ENCODE data around the gene ZNF8. TPM values are rescaled to one million over a fixed set of nuclear protein-coding genes. Genes with fewer than 3 reads are reported as not detected.

The ZNF8 gene
- total RNA-seq, 1 experiment from 2014 or later = 2.9 TPM

DNA sequence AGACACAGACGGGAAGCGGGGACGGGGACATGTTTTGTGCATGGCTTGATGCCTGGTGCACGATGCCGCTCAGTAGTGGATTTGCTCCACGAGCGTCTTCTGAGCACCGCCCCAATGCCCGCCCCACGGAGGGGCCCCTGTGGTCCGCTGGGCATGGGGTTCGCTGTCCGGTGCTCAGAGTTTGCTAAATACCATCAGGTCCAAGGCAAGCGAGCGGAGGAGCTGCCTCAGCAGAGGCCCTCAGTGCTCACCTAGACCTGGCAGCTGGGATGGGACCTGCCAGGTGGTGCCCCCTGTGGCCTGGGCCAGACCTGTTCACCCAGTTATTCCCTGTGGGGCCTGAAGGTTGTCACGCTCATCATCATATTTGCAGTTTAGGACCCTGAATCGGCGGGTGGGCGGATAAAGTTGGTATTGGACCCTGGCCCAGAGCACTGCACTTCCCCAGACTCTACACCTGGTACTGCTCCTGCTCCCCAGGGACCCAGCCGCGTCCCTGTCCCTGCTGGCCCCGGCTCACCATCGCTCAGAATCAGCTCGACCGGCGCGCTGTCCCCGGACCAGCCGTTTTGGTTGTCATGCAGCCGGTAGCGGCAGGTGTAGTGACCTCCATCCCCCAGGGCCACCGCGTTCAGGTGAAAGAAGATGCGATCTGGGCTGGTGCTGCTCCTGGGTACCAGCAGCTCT is 72.3 kb downstream of the ZNF8 start:
- DNase-seq (ENCODE audit: low read depth, low spot score) = no peak
- in situ Hi-C loops (cut with HindIII; ENCODE audit: low pct_unique_long_range_greater_than_20kb, low sequenced_read_pairs) = no loop called here

DNA sequence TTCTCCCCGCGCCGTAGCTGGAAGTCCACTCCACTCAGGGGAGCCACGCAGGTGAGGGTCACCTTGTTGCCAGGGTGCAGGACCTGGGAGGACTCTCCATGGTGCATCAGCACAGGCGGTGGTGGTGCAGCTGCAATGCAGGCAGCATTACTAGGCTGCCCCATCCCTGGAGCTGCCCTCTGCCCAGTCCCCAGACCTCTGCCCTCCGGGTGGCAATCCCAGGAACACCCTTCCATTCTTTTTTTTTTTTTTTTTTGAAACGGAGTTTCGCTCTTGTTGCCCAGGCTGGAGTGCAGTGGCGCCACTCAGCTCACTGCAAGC is 72.8 kb downstream of the ZNF8 start:
- in situ Hi-C loops (cut with HindIII; ENCODE audit: low pct_unique_long_range_greater_than_20kb, low sequenced_read_pairs) = no loop called here
- DNase-seq (ENCODE audit: low read depth, low spot score) = no peak

DNA sequence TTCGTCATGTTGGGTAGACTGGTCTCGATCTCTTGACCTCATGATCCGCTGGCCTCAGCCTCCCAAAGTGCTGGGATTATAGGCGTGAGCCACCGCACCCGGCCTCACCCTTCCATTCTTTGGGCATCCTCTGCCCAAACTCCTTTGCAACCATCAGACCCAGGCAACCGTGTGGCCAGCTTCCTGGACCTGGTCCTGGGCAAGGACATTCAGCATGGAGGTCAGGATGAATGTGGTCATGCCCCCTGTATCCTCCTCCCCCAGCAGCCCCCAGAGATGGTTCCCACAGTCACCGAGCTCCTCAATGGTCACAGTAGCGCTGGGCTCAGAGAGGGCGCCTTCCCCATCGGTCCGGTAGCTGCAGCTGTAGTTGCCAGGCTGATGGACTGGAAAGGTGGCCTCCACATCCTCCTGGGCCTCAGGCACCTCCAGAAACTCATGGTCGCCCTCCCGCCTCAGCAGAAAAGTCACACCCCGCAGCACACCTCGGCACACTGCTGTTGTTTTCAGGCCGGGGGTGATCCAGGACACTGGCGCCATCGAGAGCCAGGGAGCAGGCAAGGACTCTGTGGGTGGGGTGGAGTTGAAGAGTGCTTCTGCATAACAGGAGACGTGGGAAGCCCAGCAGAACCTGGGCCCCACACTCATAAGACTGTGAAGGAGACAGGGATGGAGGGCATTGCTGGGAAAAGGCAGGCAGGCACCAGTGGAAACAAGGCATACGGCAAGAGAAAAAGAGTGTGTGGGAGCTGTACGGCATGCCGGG is 73.4 kb downstream of the ZNF8 start:
- in situ Hi-C loops (cut with HindIII; ENCODE audit: low pct_unique_long_range_greater_than_20kb, low sequenced_read_pairs) = no loop called here
- DNase-seq (ENCODE audit: low read depth, low spot score) = no peak

Small RNA genes lying within 50 kb of the gene (small RNA-seq; reads per million reads assigned to genes)
- gene MIR6806 = 0 reads per million in 2 experiments

Other genes with a start within 250 kb of the ZNF8 start
- gene ZSCAN1, start 244.9 kb upstream of the ZNF8 start, total RNA-seq (2014; rRNA removed; shearing (Covaris generic)) = not detected in 2 replicates
- 0.21 and 0.42 TPM in 2 replicates for gene ZNF135, start 219.7 kb upstream of the ZNF8 start, total RNA-seq (2014; rRNA removed; shearing (Covaris generic))
- gene ZSCAN18, start 180.7 kb upstream of the ZNF8 start, total RNA-seq (2014; rRNA removed; shearing (Covaris generic)) = 2.8 and 3.6 TPM in 2 replicates
- gene ZNF329, start 128.2 kb upstream of the ZNF8 start, total RNA-seq (2014; rRNA removed; shearing (Covaris generic)) = 9.3 and 10.7 TPM in 2 replicates
- gene ZNF274, start 95.9 kb upstream of the ZNF8 start, total RNA-seq (2014; rRNA removed; shearing (Covaris generic)) = 11.9 and 14.3 TPM in 2 replicates
- gene ZNF544, start 50.0 kb upstream of the ZNF8 start, total RNA-seq (2014; rRNA removed; shearing (Covaris generic)) = 7.6 and 8.3 TPM in 2 replicates
- 48.0 and 48.1 TPM in 2 replicates for gene ERVK3-1, start 26.4 kb downstream of the ZNF8 start, total RNA-seq (2014; rRNA removed; shearing (Covaris generic))
- 2.9 and 3.2 TPM in 2 replicates for gene ZSCAN22, start 48.0 kb downstream of the ZNF8 start, total RNA-seq (2014; rRNA removed; shearing (Covaris generic))
- gene A1BG, start 74.5 kb downstream of the ZNF8 start, total RNA-seq (2014; rRNA removed; shearing (Covaris generic)) = 18.7 and 23.4 TPM in 2 replicates
- 0.40 and 1.3 TPM in 2 replicates for gene ZNF497, start 83.8 kb downstream of the ZNF8 start, total RNA-seq (2014; rRNA removed; shearing (Covaris generic))
- gene ZNF837, start 102.1 kb downstream of the ZNF8 start, total RNA-seq (2014; rRNA removed; shearing (Covaris generic)) = 0.40 and 0.87 TPM in 2 replicates
- gene RPS5, start 108.3 kb downstream of the ZNF8 start, total RNA-seq (2014; rRNA removed; shearing (Covaris generic)) = 1,789 and 1,795 TPM in 2 replicates
- not detected in 2 replicates for gene RNF225, start 116.7 kb downstream of the ZNF8 start, total RNA-seq (2014; rRNA removed; shearing (Covaris generic))
- 12.5 and 13.9 TPM in 2 replicates for gene ZNF584, start 129.7 kb downstream of the ZNF8 start, total RNA-seq (2014; rRNA removed; shearing (Covaris generic))
- 0.16 and 0.35 TPM in 2 replicates for gene ZNF132, start 161.2 kb downstream of the ZNF8 start, total RNA-seq (2014; rRNA removed; shearing (Covaris generic))
- 6.8 TPM in 2 replicates for gene ZNF324B, start 172.7 kb downstream of the ZNF8 start, total RNA-seq (2014; rRNA removed; shearing (Covaris generic))
- gene ZNF324, start 188.1 kb downstream of the ZNF8 start, total RNA-seq (2014; rRNA removed; shearing (Covaris generic)) = 6.3 and 7.7 TPM in 2 replicates
- 7.6 and 8.7 TPM in 2 replicates for gene ZNF446, start 197.4 kb downstream of the ZNF8 start, total RNA-seq (2014; rRNA removed; shearing (Covaris generic))
- gene SLC27A5, start 233.0 kb downstream of the ZNF8 start, total RNA-seq (2014; rRNA removed; shearing (Covaris generic)) = 0.13 and 0.16 TPM in 2 replicates
- gene ZBTB45, start 240.9 kb downstream of the ZNF8 start, total RNA-seq (2014; rRNA removed; shearing (Covaris generic)) = 1.9 and 3.3 TPM in 2 replicates